DOHH2 (cell line): ENCODE data around the gene CPNE8.

Experiments used
- H3F3A ChIP-seq: fragments of 200-600 bp; sonication (generic), shearing (Covaris generic); 2 replicates; pipeline ENCODE4 v1.6.0; 2016; ENCODE audit warnings: antibody characterized with exemption, mild to moderate bottlenecking; ENCODE audit not compliant: control insufficient read depth, insufficient read depth
- H3K27ac ChIP-seq: fragments of 200-600 bp; sonication (generic); 2 replicates; pipeline ENCODE4 v1.5.1; 2014; ENCODE audit warnings: low read depth, mild to moderate bottlenecking, low read length, moderate library complexity
- H3K27me3 ChIP-seq: fragments of 200-600 bp; sonication (generic); 2 replicates; pipeline ENCODE4 v1.6.1; 2014; ENCODE audit warnings: mild to moderate bottlenecking, low read length, mixed read lengths; ENCODE audit not compliant: control insufficient read depth
- H3K36me3 ChIP-seq: fragments of 200-600 bp; sonication (generic); 2 replicates; pipeline ENCODE4 v1.6.1; 2014; ENCODE audit warnings: mild to moderate bottlenecking, low read length, moderate library complexity, mixed read lengths; ENCODE audit not compliant: control insufficient read depth
- H3K4me1 ChIP-seq: fragments of 200-600 bp; sonication (generic); 2 replicates; pipeline ENCODE4 v1.6.1; 2014; ENCODE audit warnings: mild to moderate bottlenecking, low read length, mixed read lengths; ENCODE audit not compliant: control insufficient read depth
- H3K4me2 ChIP-seq: fragments of 200-600 bp; sonication (generic); 2 replicates; pipeline ENCODE4 v1.6.0; 2014; ENCODE audit warnings: mild to moderate bottlenecking, low read length, moderate library complexity
- H3K4me3 ChIP-seq: fragments of 200-600 bp; sonication (generic); 2 replicates; pipeline ENCODE4 v1.5.1; 2014; ENCODE audit warnings: mild to moderate bottlenecking, low read length, mixed read lengths
- H3K79me2 ChIP-seq: fragments of 200-600 bp; sonication (generic); 2 replicates; pipeline ENCODE4 v1.6.1; 2014; ENCODE audit warnings: mild to moderate bottlenecking, low read length, mixed read lengths; ENCODE audit not compliant: control insufficient read depth
- H3K9me2 ChIP-seq: fragments of 200-600 bp; sonication (generic); replicated peaks from 2 replicates; pipeline ENCODE4 v1.6.1; 2014; ENCODE audit warnings: mild to moderate bottlenecking, low read length, mixed read lengths; ENCODE audit not compliant: control insufficient read depth
- H3K9me3 ChIP-seq: fragments of 200-600 bp; sonication (generic); 2 replicates; pipeline ENCODE4 v1.6.1; 2014; ENCODE audit warnings: antibody characterized with exemption, low read length, mixed read lengths; ENCODE audit not compliant: control insufficient read depth, insufficient read depth
- H4K20me1 ChIP-seq: fragments of 200-600 bp; sonication (generic); 2 replicates; pipeline ENCODE4 v1.6.0; 2014; ENCODE audit warnings: low read depth, mild to moderate bottlenecking, antibody characterized with exemption, low read length, moderate library complexity; ENCODE audit not compliant: control insufficient read depth, insufficient read depth
- CTCF ChIP-seq: fragments of 200-600 bp; sonication (generic); IDR thresholded peaks from one replicate; pipeline ENCODE4 v1.5.1; 2014; ENCODE audit warnings: antibody characterized with exemption, mild to moderate bottlenecking, low read depth, low read length; ENCODE audit not compliant: poor library complexity, severe bottlenecking
- EZH2phosphoT487 ChIP-seq: fragments of 200-600 bp; sonication (generic); IDR thresholded peaks from 2 replicates; pipeline ENCODE4 v1.6.1; 2017; ENCODE audit warnings: borderline replicate concordance, mild to moderate bottlenecking, antibody characterized with exemption, low read length, moderate library complexity, mixed read lengths

The CPNE8 gene

GRCh38 chr12:38721611-38722252 lies 183.7 kb downstream of the CPNE8 start:
- H3K27ac ChIP-seq, result no peak overlapping the region
- H3K9me3 ChIP-seq, result no peaks in the 10 kb centered on the region
- no peaks in the 10 kb centered on the region for H4K20me1 ChIP-seq
- H3K4me2 ChIP-seq, result no peak overlapping the region
- H3K36me3 ChIP-seq, result no peaks in the 10 kb centered on the region
- H3F3A ChIP-seq, result no peaks in the 10 kb centered on the region
- no peak overlapping the region for H3K4me3 ChIP-seq
- no peaks in the 10 kb centered on the region for H3K79me2 ChIP-seq
- TF ChIP-seq CTCF (no peak), EZH2phosphoT487 (no peak)
- H3K27me3 ChIP-seq, result no peaks in the 10 kb centered on the region
- no peaks in the 10 kb centered on the region for H3K4me1 ChIP-seq
- no peaks in the 10 kb centered on the region for H3K9me2 ChIP-seq

DNA sequence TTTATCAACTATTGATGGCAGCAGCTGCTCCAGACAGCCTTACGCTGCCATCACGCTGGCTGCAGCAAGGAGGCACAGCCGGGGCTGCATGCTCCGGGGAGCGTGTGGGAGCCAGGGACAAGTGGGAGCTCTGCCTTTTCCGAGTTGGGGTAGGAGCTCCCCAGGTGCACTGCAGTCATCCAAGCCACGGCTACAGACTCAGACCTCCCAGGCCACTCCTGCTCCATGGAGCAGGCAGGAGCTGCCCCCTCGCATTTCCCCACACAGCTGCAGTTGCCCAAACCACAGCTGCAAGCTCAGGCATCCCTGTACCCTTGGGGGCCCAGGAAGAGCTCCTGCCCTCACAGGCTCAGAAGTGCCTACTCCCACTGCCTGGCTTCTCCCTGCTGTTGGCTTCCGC lies 184.7 kb downstream of the CPNE8 start:
- Histone ChIP-seq H3F3A (no peaks in the 10 kb centered on the region), H4K20me1 (no peaks in the 10 kb centered on the region), H3K36me3 (no peaks in the 10 kb centered on the region), H3K4me2 (no peak overlapping the region), H3K4me1 (no peaks in the 10 kb centered on the region), H3K9me2 (no peaks in the 10 kb centered on the region), H3K4me3 (no peak overlapping the region), H3K9me3 (no peaks in the 10 kb centered on the region), H3K27ac (no peak overlapping the region), H3K79me2 (no peaks in the 10 kb centered on the region), H3K27me3 (no peaks in the 10 kb centered on the region)
- TF ChIP-seq EZH2phosphoT487, result no peak
- TF ChIP-seq CTCF, result no peak

- TF ChIP-seq CTCF (no peak), EZH2phosphoT487 (no peak)
- H3K79me2 ChIP-seq, result no peaks in the 10 kb centered on the region
Measured at GRCh38 chr12:38713294-38713693, 192.1 kb downstream of the CPNE8 start.

More at GRCh38 chr12:38713294-38713693, 192.1 kb downstream of the CPNE8 start:
- Histone ChIP-seq H3F3A (no peaks in the 10 kb centered on the region), H3K4me2 (no peak overlapping the region), H3K4me1 (no peaks in the 10 kb centered on the region), H4K20me1 (no peaks in the 10 kb centered on the region), H3K36me3 (no peaks in the 10 kb centered on the region), H3K9me3 (no peaks in the 10 kb centered on the region), H3K4me3 (no peak overlapping the region), H3K9me2 (no peaks in the 10 kb centered on the region; the same call in 1 of the 2 replicates), H3K27ac (no peak overlapping the region), H3K27me3 (no peaks in the 10 kb centered on the region)
